ENCODE results near the gene COL5A1.
"Not testable (repeated sequence)": the region's sequence is repeated elsewhere in the genome, so short reads cannot be mapped to it uniquely, and the experiment has no call there.

The COL5A1 gene

DNA sequence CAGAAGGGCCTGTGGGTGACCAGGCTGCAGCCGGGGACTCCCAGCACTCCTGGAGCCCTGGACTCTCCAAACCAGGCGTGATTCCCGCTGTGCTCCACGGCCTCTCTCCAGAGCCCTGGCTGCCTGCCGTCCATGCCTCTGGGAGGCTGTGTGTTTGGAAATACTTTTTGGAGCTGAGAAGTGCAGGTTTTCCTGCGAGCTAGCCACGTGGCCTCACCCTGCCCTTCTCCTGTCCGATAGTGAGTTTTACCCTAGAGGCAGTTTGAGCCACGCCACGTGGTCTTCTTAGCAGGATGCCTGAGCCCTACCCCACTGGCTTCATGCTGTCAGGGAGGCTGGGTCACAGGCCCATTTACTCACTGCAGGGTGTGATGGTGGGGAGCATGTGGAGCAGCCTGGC is 71.3 kb downstream of the COL5A1 start:
- no peak for DNase-seq

DNA sequence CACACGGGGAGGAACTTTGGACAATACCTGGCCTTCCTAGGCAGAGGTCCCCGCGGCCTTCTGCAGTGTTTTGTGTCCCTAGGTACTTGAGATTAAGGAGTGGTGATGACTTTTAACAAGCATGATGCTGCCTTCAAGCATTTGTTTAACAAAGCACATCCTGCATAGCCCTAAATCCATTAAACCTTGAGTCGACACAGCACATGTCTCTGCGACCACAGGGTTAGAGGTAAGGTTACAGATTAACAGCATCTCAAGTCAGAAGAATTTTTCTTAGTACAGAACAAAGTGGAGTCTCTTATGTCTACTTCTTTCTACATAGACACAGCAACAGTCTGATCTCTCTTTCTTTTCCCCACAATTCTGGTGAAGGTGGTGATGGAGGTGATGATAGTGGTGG is 73.9 kb downstream of the COL5A1 start:
- not testable (repeated sequence) for DNase-seq

DNA sequence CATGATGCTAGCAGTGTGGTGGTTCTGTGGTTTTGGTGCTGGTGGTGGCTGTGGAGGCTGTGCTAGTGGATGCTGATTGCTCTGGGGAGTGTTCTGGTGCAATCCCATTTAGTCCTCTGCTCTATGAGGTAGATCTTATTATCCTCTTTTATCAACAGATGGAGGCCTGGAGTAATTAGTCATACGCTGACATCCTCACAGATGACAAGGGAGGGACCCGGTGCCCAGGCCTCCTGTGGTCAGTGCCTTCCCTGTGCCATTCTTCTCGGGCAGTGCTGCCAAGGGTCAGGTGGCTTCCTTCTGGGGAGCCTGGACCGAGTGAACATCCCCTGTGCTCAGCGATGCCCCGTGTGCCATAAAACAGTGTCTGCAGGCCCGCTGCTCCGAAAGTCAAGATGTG is 74.5 kb downstream of the COL5A1 start:
- no peak for DNase-seq

DNA sequence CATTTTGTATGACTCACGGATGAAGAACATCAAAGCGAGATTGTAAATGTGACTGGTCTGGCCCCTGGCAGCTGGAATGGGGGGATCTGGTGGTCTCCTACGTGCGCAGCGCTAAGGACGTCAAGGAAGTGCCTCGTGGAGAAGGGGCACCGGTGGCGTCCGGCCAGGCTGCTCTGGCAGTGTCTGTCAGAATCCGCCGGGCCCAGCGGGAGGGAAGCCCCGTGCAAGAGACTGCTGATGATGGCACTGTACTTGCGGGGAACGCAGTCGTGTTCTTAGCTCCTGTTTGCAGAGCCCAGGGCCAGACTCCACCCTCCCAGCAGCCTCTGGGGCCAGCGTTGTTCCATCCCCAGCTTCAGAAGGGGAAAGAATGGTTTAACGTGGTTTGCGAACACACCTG is 75.5 kb downstream of the COL5A1 start:
- no peak for DNase-seq

DNA sequence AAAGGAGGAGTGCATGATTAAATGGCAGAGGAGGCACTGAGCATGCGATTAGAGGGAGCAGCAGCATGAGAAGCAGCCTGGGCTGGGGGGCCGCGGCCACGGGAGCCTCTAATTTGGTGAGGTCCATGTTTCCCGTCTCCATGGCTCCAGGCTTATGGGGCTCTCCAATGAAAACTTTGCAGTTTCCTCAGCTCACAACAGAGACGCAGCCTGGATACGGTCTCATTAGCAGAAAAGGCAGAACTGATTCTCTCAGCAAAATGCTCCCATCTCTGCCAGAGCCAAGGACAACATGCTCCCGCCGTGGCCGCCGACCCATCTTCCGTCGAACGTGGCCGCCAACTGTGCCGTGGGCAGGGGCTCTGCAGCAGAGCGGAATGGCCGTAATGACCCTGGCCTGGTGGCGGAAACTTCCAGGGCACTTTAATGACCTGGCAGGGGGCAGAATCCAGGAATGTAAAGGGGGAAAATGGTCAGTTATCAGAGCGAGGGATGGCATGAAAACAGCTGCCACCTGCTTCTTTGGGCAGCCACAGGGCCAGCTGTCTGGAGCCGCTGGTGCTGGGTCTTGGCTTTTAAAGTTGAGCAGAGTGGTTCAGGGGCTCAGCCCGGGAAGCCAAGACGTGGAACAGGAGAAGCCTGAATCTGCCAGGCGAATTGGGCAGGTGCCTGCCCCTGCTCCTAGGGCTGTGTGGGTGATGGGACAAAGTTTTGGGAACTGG is 76.5 kb downstream of the COL5A1 start:
- no peak for DNase-seq

DNA sequence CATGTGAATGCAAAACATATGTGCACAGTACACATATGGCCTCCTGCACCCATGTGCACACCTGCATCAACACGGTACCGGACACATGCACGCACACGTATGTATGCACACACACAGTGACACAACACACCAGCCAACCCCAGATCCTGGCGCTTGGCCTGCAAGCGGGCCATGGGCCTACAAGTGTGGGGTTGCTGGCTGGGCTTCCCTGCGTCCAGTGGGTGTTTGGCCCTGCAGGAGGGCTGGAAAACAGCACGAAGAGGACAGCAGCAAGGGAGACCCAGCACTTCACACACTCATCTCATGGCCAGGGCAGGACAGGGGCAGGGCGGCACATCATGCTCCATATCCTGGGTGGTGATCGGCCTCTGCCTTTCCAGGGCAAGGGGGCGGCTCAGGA is 77.7 kb downstream of the COL5A1 start:
- no peak for DNase-seq

DNA sequence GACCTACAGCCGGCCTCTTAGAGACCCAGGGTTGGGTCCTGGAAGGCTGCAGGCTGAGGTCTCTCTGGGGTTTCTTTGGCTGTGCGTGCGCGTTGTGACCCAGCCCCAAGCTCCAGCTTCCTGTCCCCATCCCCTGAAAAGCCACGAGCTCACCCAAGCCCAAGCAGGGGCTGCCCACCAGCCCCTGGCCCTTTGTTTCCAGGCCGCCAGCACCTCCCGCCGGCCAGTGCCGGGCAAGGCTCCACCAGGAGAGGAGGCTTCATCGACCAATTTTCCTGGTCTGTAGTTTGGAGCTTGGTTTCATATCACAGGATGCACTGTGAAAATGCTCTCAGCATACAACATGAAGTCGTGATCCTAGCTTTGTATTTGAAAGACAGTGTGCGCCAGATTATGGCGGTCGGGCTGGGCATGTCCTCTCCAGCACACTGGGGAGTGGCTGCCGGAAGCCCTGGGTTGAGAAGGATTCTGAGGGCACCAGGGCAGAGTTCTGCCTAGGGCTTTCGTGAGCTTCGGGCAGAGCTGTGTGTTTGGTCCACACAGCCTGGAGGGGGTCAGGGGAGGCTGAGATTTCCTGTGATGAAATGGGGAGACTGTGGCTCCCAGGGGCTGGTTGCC is 78.6 kb downstream of the COL5A1 start:
- DNase-seq: no peak

DNA sequence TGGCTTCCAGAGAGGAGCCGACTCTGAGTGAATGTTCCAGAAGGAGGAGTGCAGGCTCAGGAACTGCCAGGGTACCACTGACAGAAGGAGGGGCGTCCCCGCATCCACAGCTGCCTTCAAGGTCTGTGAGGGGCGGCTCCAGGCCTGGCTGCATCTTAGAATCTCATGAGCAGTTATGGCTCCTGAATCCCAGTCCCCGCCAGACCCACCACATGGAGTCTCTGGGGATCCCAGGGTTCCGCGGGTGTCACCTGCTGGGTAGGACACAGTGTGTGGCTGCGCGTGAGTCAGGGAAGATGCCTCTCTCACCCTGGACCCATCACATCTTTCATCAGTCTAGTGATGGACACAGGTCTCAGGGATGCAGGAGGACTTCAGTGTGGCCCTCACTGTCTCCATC is 79.2 kb downstream of the COL5A1 start:
- no peak for DNase-seq

DNA sequence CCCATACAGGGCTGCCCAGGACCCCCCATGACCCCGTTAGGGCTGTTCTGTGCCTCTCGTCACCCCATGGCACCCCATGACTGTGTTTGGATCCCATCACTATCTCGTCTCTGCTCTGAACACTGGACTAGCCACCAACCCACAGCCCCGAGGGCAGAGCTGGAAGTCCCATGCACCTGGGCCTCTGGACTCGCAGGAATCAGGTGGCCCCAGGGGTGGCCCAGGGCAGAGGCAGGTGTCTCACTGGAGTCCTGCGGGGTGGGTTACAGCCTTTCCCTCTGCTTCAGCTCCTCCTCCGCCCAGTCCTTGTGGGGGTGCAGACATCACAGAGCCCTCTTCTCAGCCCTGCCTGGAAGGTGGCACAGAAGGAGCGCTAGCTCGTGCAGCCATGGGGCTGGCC is 79.7 kb downstream of the COL5A1 start:
- no peak for DNase-seq

DNA sequence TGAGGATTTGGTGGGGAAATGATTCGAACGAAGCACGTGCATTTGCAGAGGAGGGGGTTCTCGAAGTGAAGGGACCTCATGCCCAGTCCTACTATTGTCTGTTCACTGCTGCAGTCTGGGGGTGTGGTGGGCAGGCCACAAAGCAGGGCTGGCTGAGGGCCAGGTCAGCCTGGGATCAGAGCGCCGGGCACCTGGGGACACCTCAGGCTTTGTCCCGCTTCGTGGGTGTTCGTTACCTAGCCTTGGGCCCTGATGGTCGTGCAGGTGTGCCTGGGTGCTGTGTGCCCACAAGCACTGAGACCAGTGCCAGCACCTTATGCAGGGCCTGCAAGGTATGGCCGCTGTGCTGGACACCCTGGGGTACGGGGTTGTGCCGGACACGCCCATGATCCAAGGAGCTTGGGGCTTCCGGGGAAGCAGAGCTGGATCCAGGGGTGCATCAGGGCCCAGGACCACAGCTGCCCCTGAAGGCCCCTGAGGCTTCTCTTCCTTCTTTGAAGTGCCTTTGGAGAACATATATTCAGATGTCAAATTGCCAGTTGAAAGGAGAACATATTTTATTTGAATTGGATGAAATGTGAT is 80.6 kb downstream of the COL5A1 start:
- DNase-seq: no peak

DNA sequence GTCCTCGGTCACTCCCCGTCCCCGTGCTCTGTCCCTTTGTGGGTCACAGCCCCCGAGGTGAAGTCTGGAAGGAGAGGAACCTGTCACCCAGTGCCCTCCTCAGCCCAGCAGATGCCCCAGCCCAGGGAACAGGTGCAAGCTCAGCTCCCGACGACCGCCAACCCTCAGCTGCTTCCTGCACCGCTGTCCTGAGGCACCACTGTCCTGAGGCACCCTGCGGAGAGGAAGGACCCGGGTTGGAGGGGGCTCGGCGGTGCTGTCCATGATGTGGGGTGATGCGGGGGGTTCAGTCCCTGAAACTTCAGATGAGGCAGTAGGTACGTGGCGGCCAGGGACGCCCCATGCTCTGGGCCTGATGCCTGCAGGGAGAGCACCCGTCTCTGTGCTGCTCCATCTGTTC is 81.4 kb downstream of the COL5A1 start:
- no peak for DNase-seq

DNA sequence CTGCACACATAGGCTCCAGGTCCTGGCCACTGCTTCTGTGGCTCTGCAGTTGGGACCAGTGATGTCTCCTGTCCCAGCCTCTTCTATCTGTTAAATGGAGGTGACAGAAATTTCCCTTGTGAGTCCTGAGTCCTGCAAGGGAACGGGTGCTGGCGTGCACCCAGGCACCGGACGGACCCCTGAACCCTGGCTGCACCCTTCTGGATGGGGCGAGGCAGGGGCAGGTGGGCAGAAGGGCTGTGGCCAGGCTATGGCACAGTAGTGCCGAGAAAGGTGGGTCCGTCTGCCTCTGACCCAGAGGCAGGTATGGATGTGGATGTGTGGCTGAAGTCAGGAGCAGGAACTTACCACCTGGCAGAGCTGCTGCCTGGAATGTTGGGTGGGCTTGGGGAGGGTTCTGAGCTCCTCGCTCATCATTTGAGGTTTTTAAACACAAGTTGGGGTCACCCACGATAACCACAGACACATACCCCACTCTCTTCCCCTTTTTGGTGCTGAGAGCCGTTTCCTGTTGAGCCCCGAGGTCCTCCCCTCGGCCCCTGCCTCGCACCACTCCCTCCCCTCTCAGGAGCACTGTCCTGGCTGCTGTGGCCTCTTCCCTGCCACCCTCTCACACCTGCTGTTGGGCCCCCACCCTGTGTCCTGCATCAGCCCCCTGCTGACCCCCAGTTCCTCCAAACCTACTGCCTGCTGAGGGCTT is 82.0 kb downstream of the COL5A1 start:
- no peak for DNase-seq

DNA sequence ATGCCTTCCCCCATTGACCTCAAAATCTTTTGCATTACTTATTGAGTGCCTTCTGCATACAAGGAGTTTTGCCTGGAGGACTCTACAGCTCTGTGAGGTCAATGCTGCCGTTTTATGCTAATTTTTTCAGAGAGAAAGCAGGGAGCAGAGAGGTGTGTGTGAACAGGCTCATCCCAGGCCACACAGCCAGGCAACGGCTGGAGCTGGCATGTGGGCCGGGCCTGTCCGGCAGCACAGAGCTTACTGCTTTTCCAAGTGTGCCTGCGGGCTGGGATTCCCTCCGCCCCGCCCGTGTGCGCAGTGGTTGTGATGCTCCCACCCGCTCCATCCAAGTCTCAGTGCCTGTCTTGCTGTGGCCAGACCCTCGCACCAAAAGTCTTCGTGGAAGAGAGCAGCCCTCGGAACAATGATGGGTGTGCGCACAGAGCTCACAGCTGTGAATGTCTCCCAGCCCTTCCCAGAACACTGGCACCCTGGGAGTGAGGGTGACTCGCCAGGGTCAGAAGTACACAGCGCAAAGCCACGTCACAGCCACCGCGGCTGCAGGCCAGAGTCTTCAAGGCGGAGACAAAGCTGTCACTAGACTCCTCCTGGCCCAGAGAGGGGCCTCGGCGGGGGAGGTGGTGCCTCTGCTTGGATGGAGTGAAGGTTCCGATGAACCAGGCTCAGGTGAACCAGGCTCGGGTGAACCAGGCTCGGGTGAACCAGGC is 82.8 kb downstream of the COL5A1 start:
- DNase-seq: no peak

DNA sequence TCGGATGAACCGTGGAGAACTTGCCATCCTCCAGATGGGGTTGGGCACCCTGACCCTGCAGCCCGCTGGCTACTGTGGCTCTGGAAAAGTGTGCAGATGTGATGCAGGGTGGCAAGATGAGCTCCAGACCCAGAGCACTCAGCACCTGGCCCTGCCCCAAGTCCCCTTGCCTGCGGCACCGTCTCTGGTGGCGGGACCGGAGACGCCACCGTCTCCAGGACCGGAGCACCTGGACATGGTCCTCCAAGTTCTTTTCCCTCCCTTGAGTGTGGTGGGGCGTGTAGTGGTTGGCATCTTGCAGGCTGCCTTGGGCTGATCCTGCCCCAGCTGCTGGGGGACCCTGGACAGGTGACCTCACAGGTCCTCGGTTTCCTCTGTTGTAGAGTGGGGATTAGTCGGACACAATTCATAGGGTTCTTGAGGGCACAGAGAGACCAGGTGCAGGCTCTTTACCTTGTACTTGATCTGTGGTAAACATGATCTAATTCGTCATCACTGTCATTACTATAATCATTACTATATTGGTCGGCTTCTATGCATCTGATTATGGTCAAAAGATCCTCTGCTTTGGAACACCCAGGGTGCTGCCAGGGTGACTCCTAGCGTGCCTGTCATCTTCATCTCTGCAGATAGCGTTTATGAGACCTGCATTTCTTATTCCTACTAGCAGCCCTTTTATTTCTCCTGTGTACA is 83.5 kb downstream of the COL5A1 start:
- DNase-seq: no peak

DNA sequence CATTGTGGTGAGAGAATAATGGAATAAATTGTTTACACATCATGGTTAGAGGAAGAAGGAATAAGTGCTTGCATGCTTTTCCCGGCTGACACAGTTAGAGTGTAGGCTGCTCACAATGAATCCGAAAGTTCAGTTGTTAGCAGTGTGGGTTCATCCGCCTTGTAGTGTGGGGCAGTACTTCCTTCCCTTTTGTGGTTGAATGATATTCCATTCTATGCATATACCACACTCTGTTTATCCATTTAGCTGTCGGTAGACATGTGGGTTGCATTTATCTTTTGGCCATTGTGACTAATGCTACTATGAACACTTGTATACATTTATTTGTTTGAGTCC is 84.0 kb downstream of the COL5A1 start:
- DNase-seq: no peak

DNA sequence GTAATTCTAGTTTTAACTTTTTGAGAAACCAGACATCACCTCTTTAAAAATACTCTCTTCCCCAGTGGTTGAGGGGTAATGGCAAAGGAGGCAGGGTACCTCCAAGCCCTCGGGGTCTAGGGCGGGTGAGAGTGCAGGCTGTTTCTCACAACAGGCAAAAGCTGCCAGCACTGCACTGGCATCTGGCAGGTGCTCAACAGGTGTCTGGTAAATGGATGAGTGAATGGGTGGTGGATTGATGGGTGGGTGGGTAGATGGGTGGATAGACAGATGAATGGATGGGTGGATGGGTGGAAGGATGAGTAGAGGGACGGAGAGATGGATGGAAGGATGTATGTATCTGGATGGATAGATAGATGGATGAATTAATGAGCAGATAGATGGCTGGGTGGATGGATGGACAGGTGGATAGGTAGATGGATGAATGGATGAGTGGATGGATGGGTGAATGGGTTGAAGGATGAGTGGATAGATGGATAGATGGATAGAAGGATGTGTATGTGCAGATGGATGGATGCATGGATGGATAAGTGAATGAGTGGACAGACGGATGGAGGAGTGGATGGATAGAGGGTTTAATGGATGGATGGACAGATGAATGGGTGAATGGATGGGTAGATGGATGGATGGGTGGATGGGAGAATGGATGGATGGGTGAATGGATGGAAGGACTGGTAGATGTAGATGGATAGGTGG is 84.6 kb downstream of the COL5A1 start:
- no peak for DNase-seq

DNA sequence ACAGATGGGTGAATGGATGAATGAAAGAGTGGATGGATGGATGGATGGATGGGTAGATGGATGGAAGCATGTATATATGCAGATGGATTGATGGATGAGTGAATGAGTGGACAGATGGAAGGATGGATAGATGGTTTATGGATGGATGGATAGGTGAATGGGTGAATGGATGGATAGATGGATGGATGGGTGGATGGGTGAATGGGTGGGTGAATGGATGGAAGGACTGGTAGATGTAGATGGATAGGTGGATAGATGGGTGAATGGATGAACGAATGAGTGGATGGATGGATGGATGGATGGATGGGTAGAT is 85.1 kb downstream of the COL5A1 start:
- no peak for DNase-seq

DNA sequence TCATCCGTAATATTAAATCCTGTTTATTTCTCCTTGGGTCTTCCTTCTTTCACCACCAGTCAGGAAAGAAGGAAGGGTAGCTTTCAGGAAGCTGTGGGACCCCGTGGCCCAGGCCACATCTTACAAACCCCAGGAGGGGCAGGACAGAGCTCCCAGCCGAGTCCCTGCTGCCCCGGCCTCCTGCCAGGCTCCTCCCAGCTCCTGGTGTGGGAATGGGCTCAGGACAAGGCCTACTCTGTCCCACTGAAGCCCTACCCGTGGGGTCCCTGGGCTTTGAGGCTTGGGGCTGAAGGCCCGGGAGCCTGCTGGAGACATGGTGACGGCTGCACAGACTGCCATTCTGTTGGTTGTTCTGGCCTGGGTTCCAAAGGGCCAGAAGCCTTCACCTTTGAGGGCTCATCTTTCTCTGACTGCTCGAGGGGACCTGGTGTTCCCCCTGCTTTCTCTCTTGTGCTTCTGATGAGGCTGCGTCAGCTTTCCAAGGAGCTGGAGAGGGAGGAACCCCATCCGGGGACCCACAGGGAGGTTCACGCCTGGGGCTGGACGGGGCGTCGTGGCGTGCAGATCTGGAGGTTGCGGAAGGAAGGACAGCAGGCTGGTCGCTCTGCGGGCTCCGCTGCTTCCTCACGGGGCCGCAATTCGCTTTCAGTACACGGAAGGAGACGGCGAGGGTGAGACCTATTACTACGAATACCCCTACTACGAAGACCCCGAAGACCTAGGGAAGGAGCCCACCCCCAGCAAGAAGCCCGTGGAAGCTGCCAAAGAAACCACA is 86.6 kb downstream of the COL5A1 start:
- DNase-seq: no peak

DNA sequence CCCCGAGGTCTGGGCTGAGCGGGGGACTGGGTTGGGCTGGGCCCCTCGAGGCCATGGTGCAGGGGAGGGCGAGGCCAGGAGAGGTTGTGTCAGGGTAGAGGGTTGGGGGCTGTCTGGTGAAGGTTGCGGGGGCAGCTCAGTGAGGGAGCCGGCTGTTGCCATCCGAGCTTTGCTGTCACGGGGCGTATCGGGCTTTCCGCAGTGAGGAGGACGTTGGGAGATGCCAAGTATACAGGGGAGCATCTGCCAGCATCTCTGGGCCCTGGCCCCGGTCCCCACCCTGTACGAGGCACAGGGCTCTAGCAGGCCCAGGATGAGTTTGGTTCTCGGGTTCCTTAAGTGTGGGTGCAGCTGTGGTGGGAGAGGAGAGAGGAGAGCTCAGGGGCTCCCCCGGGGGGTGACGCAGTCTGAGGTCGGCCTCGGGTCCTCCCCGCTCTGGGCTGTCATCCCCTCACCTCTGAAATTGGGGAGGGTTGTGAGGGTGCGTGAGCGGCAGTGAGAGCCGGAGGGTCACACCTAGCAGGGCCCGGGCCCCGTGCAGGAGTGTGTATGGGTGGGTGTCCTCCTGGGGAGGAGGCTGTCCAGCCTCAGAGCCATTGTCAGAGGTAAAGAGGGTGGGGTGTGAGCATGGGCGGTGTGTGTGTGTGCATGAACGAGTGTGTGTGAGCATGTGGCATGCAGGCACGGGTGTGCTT is 87.3 kb downstream of the COL5A1 start:
- DNase-seq: no peak

DNA sequence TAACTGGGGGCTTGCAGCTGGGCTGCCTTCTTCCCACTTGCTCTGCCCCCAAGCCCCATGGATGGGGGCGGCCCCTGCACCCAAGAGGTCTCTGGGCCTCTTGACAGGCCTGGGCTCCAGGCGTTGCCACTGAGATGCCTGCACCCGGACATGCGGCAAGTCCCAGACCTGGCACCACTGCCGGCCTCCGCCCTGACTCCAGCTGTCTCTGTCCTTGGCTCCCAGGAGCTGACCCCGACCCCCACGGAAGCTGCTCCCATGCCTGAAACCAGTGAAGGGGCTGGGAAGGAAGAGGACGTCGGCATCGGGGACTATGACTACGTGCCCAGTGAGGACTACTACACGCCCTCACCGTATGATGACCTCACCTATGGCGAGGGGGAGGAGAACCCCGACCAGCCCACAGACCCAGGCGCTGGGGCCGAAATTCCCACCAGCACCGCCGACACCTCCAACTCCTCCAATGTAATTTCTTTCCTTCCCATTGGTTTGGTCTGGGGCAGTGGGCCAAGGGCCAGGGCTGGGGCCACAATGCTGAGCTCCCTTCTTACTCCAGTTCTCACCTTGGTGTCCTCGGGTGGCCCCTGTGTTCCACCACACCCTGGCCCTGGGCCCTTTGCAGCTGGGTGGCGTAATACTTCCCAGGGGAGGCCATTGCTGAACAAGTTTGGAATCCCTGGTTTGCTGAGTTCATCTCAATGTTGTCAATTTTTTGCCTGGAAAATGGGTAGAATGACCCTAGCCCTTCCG is 88.6 kb downstream of the COL5A1 start:
- no peak for DNase-seq

Measured in activated CD4-positive, CD25-positive, alpha-beta regulatory T cell (primary cell).